Measurements from ENCODE around the gene RIPPLY1. TPM values are rescaled to one million over a fixed set of nuclear protein-coding genes. Genes with fewer than 3 reads are reported as not detected.

RIPPLY1 gene
- total RNA-seq, 4 donors from 2014 or later, result 0.82 TPM; not detected in 3

GRCh38 chrX:106946464-106946863, 43.3 kb upstream of the RIPPLY1 start:
- DNase-seq (ENCODE audit: low spot score), result no peak

DNA sequence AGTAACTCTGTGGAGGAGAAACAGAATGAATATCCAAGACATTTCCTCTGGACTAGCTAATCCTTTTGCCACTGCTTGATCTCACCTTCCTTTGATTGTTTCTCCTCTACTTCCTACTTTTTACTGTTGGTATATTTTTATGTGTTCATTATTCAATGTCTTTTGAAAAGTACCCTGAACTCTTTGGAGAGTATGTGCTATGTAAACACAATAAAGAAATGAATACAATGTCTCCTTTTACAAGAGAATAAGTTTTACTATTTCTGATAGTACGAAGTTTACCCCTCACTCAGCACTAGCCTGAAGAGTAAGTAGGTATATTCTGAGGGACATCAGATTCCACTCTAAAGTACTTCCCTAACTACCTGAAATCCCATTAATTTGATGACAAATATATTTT, 36.9 kb upstream of the RIPPLY1 start:
- ATAC-seq (ENCODE audit: low FRiP score) (no peak), DNase-seq (ENCODE audit: low spot score) (no peak)
- TF ChIP-seq, protein P1, sequence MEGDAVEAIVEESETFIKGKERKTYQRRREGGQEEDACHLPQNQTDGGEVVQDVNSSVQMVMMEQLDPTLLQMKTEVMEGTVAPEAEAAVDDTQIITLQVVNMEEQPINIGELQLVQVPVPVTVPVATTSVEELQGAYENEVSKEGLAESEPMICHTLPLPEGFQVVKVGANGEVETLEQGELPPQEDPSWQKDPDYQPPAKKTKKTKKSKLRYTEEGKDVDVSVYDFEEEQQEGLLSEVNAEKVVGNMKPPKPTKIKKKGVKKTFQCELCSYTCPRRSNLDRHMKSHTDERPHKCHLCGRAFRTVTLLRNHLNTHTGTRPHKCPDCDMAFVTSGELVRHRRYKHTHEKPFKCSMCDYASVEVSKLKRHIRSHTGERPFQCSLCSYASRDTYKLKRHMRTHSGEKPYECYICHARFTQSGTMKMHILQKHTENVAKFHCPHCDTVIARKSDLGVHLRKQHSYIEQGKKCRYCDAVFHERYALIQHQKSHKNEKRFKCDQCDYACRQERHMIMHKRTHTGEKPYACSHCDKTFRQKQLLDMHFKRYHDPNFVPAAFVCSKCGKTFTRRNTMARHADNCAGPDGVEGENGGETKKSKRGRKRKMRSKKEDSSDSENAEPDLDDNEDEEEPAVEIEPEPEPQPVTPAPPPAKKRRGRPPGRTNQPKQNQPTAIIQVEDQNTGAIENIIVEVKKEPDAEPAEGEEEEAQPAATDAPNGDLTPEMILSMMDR (IDR thresholded peaks at IDR 0.05), result no peak

More at GRCh38 chrX:106946464-106946863, 43.3 kb upstream of the RIPPLY1 start:
- TF ChIP-seq, protein P1 (IDR thresholded peaks at IDR 0.05), result no peak
- ATAC-seq (ENCODE audit: low FRiP score), result no peak

DNA sequence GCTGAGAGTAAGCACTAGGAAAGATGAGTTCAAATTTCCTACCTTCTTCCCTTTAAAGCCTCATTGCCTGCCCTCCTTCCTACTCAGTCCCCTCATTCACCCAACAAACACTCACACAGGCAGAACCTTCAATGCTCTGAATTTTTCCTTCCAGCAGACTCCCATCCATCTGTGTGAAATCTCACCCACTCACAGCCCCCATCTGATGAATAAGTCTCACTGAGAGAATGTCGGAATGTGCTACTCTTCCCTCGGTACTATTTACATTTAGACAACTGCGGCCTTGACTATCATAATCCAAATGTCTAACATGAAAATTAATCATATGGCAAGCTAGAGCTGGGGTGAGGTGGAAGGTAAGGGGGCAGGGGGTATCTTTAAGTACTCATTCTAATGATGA, 36.4 kb upstream of the RIPPLY1 start:
- no peak for ATAC-seq (ENCODE audit: low FRiP score)
- TF ChIP-seq, protein P1 (IDR thresholded peaks at IDR 0.05), result no peak
- DNase-seq (ENCODE audit: low spot score), result no peak

- ATAC-seq (ENCODE audit: low FRiP score), result no peak
- DNase-seq (ENCODE audit: low spot score), result no peak
- TF ChIP-seq, protein P1 (IDR thresholded peaks at IDR 0.05), result no peak
These were observed 33.1 kb upstream of the RIPPLY1 start for GRCh38 chrX:106936246-106936645.

- TF ChIP-seq, protein P1 (IDR thresholded peaks at IDR 0.05), result no peak
- ATAC-seq (ENCODE audit: low FRiP score), result peak; percentile 20
- no peak for DNase-seq (ENCODE audit: low spot score)
These were observed 32.0 kb upstream of the RIPPLY1 start for GRCh38 chrX:106935175-106935574.

DNA sequence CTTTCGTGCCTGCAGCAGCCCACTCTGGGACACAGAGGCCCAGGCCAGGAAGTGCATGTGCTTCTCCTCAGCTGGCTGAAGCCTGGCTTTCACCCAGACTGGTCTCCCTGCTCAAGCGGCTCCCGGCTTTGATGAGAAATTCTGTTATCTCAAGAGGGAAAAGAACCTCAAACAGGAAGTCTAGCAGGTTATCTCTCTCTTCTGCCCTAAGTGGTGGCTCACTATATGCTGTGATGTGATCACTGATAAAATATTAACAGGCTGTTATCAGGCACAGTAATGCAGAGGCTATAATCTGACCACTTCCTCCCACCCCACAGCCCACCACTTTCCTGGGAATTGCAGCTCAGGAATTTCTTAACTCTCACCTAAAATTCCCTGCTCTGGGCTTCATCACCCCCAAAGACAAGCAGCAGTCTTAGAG, 30.4 kb upstream of the RIPPLY1 start:
- no peak for DNase-seq (ENCODE audit: low spot score)
- TF ChIP-seq, protein P1 (IDR thresholded peaks at IDR 0.05), result no peak
- peak; percentile 25 for ATAC-seq (ENCODE audit: low FRiP score)

DNA sequence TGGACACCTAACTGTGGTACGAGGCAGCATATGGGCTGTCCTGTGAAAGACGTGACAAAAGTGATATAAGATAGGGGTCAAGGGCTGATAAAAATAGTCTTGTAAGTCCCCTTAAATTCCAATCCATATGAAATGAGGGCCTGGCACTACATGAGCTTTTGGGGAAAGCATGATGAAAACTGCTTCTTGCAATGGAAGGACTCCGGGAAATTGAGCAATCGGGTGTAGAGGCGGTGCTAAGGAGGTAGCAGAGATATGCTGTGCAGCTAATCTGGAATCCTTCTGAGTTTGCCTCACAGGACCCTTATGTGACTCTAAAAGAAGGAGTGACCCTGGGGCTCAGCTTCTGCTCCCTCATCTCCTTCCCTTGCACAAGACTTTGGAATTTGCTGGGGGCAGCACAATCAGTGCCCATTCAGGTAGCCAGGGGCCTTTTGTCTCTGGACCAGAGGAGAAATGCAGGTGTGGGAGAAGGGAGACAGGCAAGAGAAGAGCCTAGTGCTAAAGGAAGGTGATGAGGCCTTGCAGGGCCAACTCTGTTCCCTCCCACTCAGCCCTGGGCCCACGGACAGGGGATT, 29.9 kb upstream of the RIPPLY1 start:
- peak; percentile 49 for ATAC-seq (ENCODE audit: low FRiP score)
- DNase-seq (ENCODE audit: low spot score), result no peak
- TF ChIP-seq, protein P1 (IDR thresholded peaks at IDR 0.05), result no peak

Data from omental fat pad (tissue), 4 donors.